GM18858 (cell line): ENCODE results near the gene ASB3.
"Not testable (repeated sequence)": the region's sequence is repeated elsewhere in the genome, so short reads cannot be mapped to it uniquely, and the experiment has no call there.

ENCODE experiments used
- ATAC-seq: cut with Tn5 transposase; IDR thresholded peaks from one replicate; pipeline ENCODE4 v1.9.1; 2021; ENCODE audit not compliant: unreplicated experiment

Gene ASB3

GRCh38 chr2:53786352-53786704 is 425 bp downstream of the ASB3 start:
- ATAC-seq = no peak

DNA sequence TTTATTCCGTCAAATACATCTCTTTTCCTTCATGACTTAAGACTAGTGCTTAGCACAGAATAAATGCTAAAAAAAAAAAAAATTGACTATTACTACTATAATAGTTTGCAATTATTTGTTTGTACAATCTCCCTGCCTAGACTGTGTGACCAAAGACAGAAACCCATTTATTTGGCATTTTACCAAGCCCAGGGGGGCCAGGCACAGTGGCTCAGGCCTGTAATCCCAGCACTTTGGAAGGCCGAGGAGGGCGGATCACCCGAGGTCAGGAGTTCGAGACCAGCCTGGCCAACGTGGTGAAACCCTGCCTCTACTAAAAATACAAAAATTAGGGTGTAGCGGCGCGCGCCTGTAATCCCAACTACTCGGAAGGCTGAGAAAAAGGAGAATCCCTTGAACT is 1.4 kb downstream of the ASB3 start:
- no peak for ATAC-seq

DNA sequence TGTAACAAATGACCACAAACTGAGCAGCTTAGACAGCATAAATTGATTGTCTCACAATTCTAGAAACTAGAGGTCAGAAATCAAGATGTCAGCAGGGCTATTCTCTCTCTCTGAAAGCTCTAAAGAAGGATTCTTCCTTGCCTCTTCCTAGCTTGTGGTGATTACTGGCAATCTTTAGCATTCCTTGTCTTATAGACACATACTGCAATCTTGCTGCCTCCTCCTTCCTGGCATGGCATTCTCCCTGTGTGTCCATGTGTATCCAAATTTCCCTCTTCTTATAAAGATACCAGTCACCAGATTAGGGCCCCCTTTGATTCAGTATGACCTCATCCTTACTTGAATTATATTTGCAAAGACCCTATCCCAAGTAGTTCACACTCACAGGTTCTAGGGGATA is 2.3 kb downstream of the ASB3 start:
- no peak for ATAC-seq

GRCh38 chr2:53782676-53783075 is 4.1 kb downstream of the ASB3 start:
- no peak for ATAC-seq

DNA sequence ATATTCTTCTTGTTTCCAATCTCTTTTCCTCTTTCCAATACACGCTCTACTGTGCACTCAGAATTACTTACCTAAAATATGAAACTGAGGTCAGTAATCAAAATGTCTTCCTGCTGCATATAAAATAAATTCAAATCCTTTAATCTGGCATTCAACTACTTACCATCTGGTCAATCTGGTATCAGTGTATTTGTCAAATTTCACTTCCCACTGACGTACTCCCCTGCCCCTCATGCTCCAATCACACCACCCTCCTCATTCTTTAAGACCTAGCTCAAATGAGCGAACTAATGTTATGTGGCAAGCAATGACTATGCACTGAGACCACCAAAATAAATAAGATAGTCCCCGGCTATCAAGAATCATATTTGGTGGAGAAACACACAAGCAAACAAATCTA is 6.7 kb downstream of the ASB3 start:
- ATAC-seq = no peak

GRCh38 chr2:53778536-53779162 is 8.1 kb downstream of the ASB3 start:
- ATAC-seq = no peak

DNA sequence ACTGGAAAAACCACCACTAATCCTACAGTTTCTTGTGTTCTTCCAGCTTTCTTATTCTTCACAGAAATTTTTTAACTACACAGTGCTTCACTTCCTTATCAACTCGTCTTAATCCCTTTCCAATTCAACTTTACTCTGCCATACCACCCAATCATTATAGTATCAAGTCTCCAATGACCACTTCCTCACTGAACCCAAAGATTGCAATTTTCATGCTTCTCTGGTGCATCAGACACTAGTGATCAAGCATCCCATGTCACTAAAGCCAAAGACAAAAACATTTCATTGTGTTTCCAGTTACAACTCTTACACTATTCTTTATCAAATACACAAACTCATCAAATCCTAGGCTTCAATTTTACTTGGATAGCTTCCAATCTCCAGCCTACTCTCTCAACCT is 9.6 kb downstream of the ASB3 start:
- ATAC-seq = no peak

- no peak for ATAC-seq
These were observed 16.5 kb downstream of the ASB3 start for GRCh38 chr2:53770264-53770663.

DNA sequence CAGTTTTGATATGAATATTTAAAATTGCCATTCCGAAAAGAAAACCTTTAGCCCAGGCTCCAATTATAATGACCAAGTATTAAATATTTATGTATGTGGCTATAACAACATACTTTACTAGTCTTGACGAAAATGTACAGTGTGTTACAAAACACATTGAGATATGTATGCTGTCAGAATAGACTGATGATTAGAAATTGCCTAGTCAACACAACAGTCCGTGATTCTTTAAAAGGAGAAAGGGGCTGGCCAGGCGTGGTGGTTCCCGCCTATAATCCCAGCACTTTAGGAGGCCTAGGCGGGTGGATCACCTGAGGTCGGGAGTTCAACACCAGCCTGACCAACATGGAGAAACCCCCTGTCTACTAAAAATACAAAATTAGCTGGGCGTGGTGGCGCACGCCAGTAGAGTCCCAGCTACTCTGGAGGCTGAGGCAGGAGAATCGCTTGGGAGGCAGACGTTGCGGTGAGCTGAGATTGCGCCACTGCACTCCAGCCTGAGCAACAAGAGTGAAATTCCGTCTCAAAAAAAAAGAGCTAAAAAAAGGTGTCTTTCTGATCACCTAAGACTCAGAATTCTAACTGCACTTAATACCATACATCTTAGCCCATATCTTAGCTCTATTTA is 17.3 kb downstream of the ASB3 start:
- ATAC-seq = no peak

DNA sequence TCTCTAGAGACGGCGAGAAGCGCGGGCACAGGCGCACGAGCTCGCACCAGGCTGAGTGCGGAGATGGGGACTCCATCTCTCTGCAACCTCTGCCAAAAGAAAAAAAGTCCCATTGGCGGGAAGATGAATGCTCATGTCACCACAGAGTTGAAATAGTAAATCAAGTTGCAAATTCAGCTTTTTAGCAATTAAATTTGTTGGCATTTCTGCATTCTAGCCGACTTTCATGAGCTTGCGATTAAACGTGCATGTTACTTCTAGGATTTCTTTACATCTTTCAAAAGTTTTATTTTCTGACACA is 18.6 kb downstream of the ASB3 start:
- ATAC-seq = peak; percentile 28

GRCh38 chr2:53767405-53768241 is 19.1 kb downstream of the ASB3 start, which contains the start of gene CHAC2:
Gene CHAC2, plus strand, starts transcription at chr2:53767804. Its CDS starts 83 bp downstream, at chr2:53767887.
- peak; percentile 81 for ATAC-seq

DNA sequence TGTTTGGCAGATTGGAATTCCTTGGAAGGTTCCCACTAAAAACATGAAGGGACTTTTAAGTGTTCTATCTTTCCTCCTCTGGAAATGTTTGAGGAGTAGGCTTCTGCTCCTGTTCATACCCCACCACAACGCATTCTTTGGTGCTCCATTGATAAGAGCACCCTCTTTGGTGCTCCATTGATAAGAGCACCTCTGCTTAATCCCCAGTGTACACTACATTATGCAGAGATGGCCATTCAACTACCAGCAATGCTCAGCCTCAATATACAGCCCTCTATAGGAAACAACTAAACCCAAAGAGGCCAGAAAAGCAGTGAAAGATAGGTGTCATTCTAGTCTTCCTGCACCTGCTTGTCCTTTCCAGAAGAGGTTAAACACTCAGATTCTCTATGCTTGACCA is 21.0 kb downstream of the ASB3 start:
- ATAC-seq = no peak

- not testable (repeated sequence) for ATAC-seq
These were observed 29.5 kb downstream of the ASB3 start for GRCh38 chr2:53757206-53757605.

DNA sequence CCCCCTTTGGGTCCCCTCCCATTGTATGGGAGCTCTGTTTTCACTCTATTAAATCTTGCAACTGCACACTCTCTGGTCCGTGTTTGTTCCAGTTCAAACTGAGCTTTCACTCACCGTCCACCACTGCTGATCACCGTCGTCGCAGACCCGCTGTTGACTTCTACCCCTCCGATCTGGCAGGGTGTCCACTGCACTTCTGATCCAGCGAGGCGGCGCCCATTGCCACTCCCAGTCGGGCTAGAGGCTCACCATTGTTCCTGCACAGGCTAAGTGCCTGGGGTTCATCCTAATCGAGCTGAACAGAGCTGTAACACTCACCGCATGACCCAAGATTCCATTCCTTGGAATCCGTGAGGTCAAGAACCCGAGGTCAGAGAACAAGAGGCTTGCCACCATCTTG is 30.1 kb downstream of the ASB3 start:
- no peak for ATAC-seq

DNA sequence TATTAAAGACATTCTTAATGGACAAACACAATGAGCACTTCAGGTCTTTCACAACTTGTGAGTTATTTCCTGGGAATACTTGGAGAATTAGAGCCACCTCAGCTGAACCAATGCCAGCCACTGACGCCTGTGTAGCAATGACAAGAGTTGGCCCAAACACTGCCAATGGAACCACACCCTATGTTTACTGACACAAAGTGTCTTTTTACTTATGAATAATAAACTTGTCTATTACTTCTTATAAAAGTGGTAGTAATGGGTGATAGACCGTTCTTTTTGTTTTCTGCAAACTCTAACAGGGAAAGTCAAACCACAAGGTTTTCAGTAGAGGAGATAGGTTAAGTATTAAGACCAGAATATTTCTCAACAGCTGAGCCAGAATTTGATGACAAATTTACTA is 31.6 kb downstream of the ASB3 start:
- no peak for ATAC-seq

DNA sequence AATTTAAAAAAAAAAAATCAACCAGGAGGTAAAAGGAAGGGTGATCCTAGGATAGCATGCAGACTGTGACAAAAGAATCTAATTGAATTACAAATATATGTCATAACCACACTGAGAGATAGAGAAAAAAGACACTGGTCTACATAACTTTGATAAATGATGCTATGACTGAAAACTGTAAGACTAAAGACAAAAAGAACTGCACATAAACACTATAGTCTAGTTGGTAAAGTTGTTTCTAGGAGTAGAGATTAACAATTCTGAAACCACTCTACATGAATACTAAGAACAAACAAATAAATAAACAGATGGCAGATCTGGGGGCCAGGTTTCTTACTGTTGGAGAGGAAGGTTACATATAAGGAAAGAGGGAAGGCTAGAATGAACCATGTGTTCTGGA is 33.7 kb downstream of the ASB3 start:
- ATAC-seq = no peak

- no peak for ATAC-seq
These were observed 34.4 kb downstream of the ASB3 start for GRCh38 chr2:53752385-53752784.

- peak; percentile 96 for ATAC-seq
These were observed 35.0 kb downstream of the ASB3 start for GRCh38 chr2:53751728-53752127.

GRCh38 chr2:53750041-53750768 is 36.5 kb downstream of the ASB3 start:
- ATAC-seq = peak; percentile 22

- no peak for ATAC-seq
These were observed 42.2 kb downstream of the ASB3 start for GRCh38 chr2:53744395-53745065.

GRCh38 chr2:53740170-53740569 is 46.6 kb downstream of the ASB3 start:
- ATAC-seq = no peak
